MCF 10A (cell line): ENCODE data around the gene SSR3. TPM values are rescaled to one million over a fixed set of nuclear protein-coding genes. Genes with fewer than 3 reads are reported as not detected.

ENCODE experiments used
- BruUV-seq: library from RNA; stranded (reverse); fragments of 400-500 nt; replicated peaks from 2 replicates; lab custom pipeline; 2021; lab: Mats Ljungman, UMichigan
- CTCF ChIA-PET: fragments of 300-600 bp; sonication (Branson Sonifier 250); formaldehyde crosslinking; extraction: SDS; loops from one replicate; lab custom pipeline; 2021; ENCODE audit warnings: antibody characterized with exemption, inconsistent platforms; lab: Yijun Ruan, JAX
- POLR2A ChIA-PET: fragments of 300-600, 350-650 bp; sonication (Branson Sonifier 250); formaldehyde crosslinking; extraction: SDS; loops from one replicate; lab custom pipeline; 2020; ENCODE audit warnings: antibody characterized with exemption, inconsistent platforms; lab: Yijun Ruan, JAX
- DNase-seq: peaks from one replicate; pipeline ENCODE4 v3.0.0-alpha.2; 2018; ENCODE audit not compliant: unreplicated experiment
- H3K27ac Mint-ChIP-seq: one replicate; pipeline ENCODE4 v1.8.0; 2022; ENCODE audit warnings: mild to moderate bottlenecking, low read depth, mixed read lengths; ENCODE audit not compliant: unreplicated experiment
- H3K27me3 Mint-ChIP-seq: one replicate; pipeline ENCODE4 v1.8.0; 2022; ENCODE audit warnings: mixed read lengths; ENCODE audit not compliant: insufficient read depth, unreplicated experiment
- H3K36me3 Mint-ChIP-seq: one replicate; pipeline ENCODE4 v1.8.0; 2022; ENCODE audit warnings: mild to moderate bottlenecking, moderate library complexity, mixed read lengths; ENCODE audit not compliant: insufficient read depth, unreplicated experiment
- H3K4me1 Mint-ChIP-seq: one replicate; pipeline ENCODE4 v1.8.0; 2022; ENCODE audit warnings: mixed read lengths; ENCODE audit not compliant: insufficient read depth, unreplicated experiment
- H3K4me3 Mint-ChIP-seq: one replicate; pipeline ENCODE4 v1.8.0; 2022; ENCODE audit warnings: mild to moderate bottlenecking, moderate library complexity, mixed read lengths; ENCODE audit not compliant: unreplicated experiment
- H3K9me3 Mint-ChIP-seq: one replicate; pipeline ENCODE4 v1.8.0; 2022; ENCODE audit warnings: mixed read lengths; ENCODE audit not compliant: unreplicated experiment
- CTCF ChIP-seq: fragments of 200-600 bp; IDR thresholded peaks from one replicate; pipeline ENCODE4 v1.8.0; 2022; ENCODE audit warnings: antibody characterized with exemption, mild to moderate bottlenecking; ENCODE audit not compliant: unreplicated experiment
- intact Hi-C: fragments of 100-400 bp; cut with micrococcal nuclease; formaldehyde crosslinking; loops from 2 replicates; pipeline ENCODE4 v1.14.1; 2022
- total RNA-seq: library from RNA; stranded (reverse); gene quantifications from 2 replicates; pipeline ENCODE4 v1.2.3, GENCODE V29; 2022

SSR3 gene
- total RNA-seq, 1 experiment from 2014 or later: 447 TPM

- peak; percentile 91 for DNase-seq
- no peaks in the 10 kb centered on the region for H3K27me3 Mint-ChIP-seq
- POLR2A ChIA-PET: interaction anchor here (1.0 to 1.6 kb wide), 5 partner anchors 9 to 525 kb away, joined by 3 to 6 read pairs (median 3); partner anchors contain the start of gene SSR3
- no TSS peak for BruUV-seq
- intact Hi-C loops: loop anchor here (1.0 to 5.0 kb wide), 4 partner anchors 137 to 602 kb away; partner anchors contain the start of gene TIPARP
- H3K4me3 Mint-ChIP-seq: no peak overlapping the region
- H3K36me3 Mint-ChIP-seq: peaks cover 13% of the 10 kb centered on the region
- CTCF ChIA-PET: interaction anchor here (0.5 to 1.8 kb wide), 15 partner anchors 12 to 1628 kb away, joined by 3 to 7 read pairs (median 3); no protein-coding TSS in a partner anchor
- H3K4me1 Mint-ChIP-seq: peaks cover 7% of the 10 kb centered on the region
- H3K27ac Mint-ChIP-seq: peak overlapping the region; percentile 1
- no peak for TF ChIP-seq CTCF
- no peaks in the 10 kb centered on the region for H3K9me3 Mint-ChIP-seq
Observed at GRCh38 chr3:156535162-156535627, 19.7 kb downstream of the SSR3 start.

- no peak overlapping the region for H3K4me3 Mint-ChIP-seq
- ChIA-PET POLR2A (no interaction called here), CTCF (interaction anchor here (1.5 kb wide), 1 partner anchor 381 kb away, joined by 6 read pairs; no protein-coding TSS in a partner anchor)
- no peaks in the 10 kb centered on the region for H3K9me3 Mint-ChIP-seq
- intact Hi-C loops: no loop called here
- H3K27ac Mint-ChIP-seq: peak overlapping the region; percentile 17
- DNase-seq: no peak
- BruUV-seq: no TSS peak
- H3K36me3 Mint-ChIP-seq: no peaks in the 10 kb centered on the region
- peaks cover 7% of the 10 kb centered on the region for H3K4me1 Mint-ChIP-seq
- H3K27me3 Mint-ChIP-seq: no peaks in the 10 kb centered on the region
- TF ChIP-seq CTCF: no peak
Observed at GRCh38 chr3:156533205-156533604, 21.7 kb downstream of the SSR3 start.

GRCh38 chr3:156532730-156533129 is 22.2 kb downstream of the SSR3 start:
- Mint-ChIP-seq H3K9me3 (no peaks in the 10 kb centered on the region), H3K36me3 (no peaks in the 10 kb centered on the region), H3K4me3 (no peak overlapping the region), H3K4me1 (peaks cover 7% of the 10 kb centered on the region), H3K27me3 (no peaks in the 10 kb centered on the region), H3K27ac (peak overlapping the region; percentile 17)
- CTCF ChIA-PET: interaction anchor here (0.6 to 1.5 kb wide), 4 partner anchors 21 to 600 kb away, joined by 3 to 6 read pairs (median 3); no protein-coding TSS in a partner anchor
- TF ChIP-seq CTCF: no peak
- DNase-seq: no peak
- intact Hi-C loops: no loop called here
- BruUV-seq: no TSS peak
- POLR2A ChIA-PET: interaction anchor here (0.6 kb wide), 1 partner anchor 13 kb away, joined by 4 read pairs; no protein-coding TSS in a partner anchor

GRCh38 chr3:156530980-156531379 is 23.9 kb downstream of the SSR3 start:
- Mint-ChIP-seq H3K4me3 (no peak overlapping the region), H3K9me3 (no peaks in the 10 kb centered on the region), H3K27ac (no peak overlapping the region), H3K36me3 (no peaks in the 10 kb centered on the region), H3K4me1 (peaks cover 7% of the 10 kb centered on the region), H3K27me3 (no peaks in the 10 kb centered on the region)
- TF ChIP-seq CTCF: no peak
- ChIA-PET POLR2A (interaction anchor here (0.7 kb wide), 1 partner anchor 1179 kb away, joined by 3 read pairs; no protein-coding TSS in a partner anchor), CTCF (interaction anchor here (0.6 to 0.7 kb wide), 3 partner anchors 326 to 391 kb away, joined by 3 read pairs; no protein-coding TSS in a partner anchor)
- intact Hi-C loops: no loop called here
- BruUV-seq: no TSS peak
- DNase-seq: no peak
